ENCODE measurements around the gene ZNF827. TPM values are rescaled to one million over a fixed set of nuclear protein-coding genes. Genes with fewer than 3 reads are reported as not detected.

ZNF827 gene
- total and polyA plus RNA-seq, 2 of the 8 experiments (the other 6 are each of a cell fraction or from before 2014, with no cell fraction given): 25.3 to 26.2 TPM

GRCh38 chr4:145843148-145843547, 95.5 kb downstream of the ZNF827 start:
- Histone ChIP-seq H3K14ac (ENCODE audit: insufficient read length) (no peak overlapping the region), H4K20me1 (replicated peaks in 1 of 2; ENCODE audit: control insufficient read depth in 1 of 2, insufficient read depth in 2 of 2, low read length in 2 of 2) (no peaks in the 10 kb centered on the region), H3K27ac (ENCODE audit: low read depth, low read length) (no peak overlapping the region), H3K9ac (replicated peaks in 1 of 4; ENCODE audit: extremely low read depth in 1 of 4, low read depth in 3 of 4, low read length in 3 of 4) (no peak overlapping the region), H2BK12ac (ENCODE audit: low read depth, low read length) (no peak overlapping the region), H3K4me2 (ENCODE audit: insufficient read depth in 1 of 2, low read depth in 2 of 2, low read length in 2 of 2) (no peak overlapping the region), H4K8ac (ENCODE audit: extremely low read depth, insufficient read depth, low read length) (no peak overlapping the region), H4K5ac (ENCODE audit: insufficient read length, low read depth, low read length) (no peak overlapping the region), H3K23ac (ENCODE audit: insufficient read length) (no peak overlapping the region), H2AK5ac (ENCODE audit: low read depth, low read length) (no peak overlapping the region), H3K79me2 (ENCODE audit: control insufficient read depth in 1 of 2, insufficient read depth in 2 of 2, low read length in 2 of 2) (no peaks in the 10 kb centered on the region; a peak in 1 of 4 replicates), H3K4me1 (replicated peaks in 1 of 4; ENCODE audit: control insufficient read depth in 3 of 4, insufficient read depth in 4 of 4, low read length in 3 of 4) (peaks cover 0 to 15% (median 10%) of the 10 kb centered on the region in 4 experiments; a peak in 4 of 7 replicates), H4K91ac (replicated peaks; ENCODE audit: insufficient read length, low read length) (no peak overlapping the region), H3K9me3 (ENCODE audit: insufficient read depth in 2 of 2, low read depth in 1 of 2, low read length in 1 of 2) (no peaks in the 10 kb centered on the region), H2BK120ac (replicated peaks; ENCODE audit: low read depth, low read length) (no peak overlapping the region), H2AFZ (ENCODE audit: low read length) (no peak overlapping the region), H2BK15ac (ENCODE audit: low read length) (no peak overlapping the region), H3K23me2 (ENCODE audit: low read depth, low read length) (no peaks in the 10 kb centered on the region), H3K4ac (replicated peaks; ENCODE audit: insufficient read length, low read depth, low read length) (no peak overlapping the region), H2BK5ac (ENCODE audit: low read depth, low read length) (no peak overlapping the region), H3K27me3 (replicated peaks in 1 of 4; ENCODE audit: control insufficient read depth in 3 of 4, extremely low read depth in 1 of 4, insufficient read depth in 3 of 4, low read length in 3 of 4) (no peaks in the 10 kb centered on the region), H3K56ac (replicated peaks; ENCODE audit: insufficient read length, low read depth, low read length) (no peak overlapping the region), H3K18ac (ENCODE audit: extremely low read depth, low read length) (no peak overlapping the region), H3K4me3 (ENCODE audit: extremely low read depth in 1 of 4, insufficient read depth in 2 of 4, low read depth in 3 of 4, low read length in 4 of 4) (no peak overlapping the region), H3K79me1 (ENCODE audit: low read depth, low read length) (no peaks in the 10 kb centered on the region), H2BK20ac (ENCODE audit: low read length) (no peak overlapping the region), H3K36me3 (ENCODE audit: control insufficient read depth in 2 of 4, insufficient read depth in 4 of 4, low read length in 3 of 4) (peaks cover 2 to 35% (median 12%) of the 10 kb centered on the region in 4 experiments; a peak in 6 of 8 replicates)
- CTCF ChIA-PET (ENCODE audit: partially characterized antibody): interaction anchor here (0.6 to 1.5 kb wide), 3 partner anchors 8 to 94 kb away, joined by 3 read pairs; no protein-coding TSS in a partner anchor
- POLR2A ChIA-PET (ENCODE audit: partially characterized antibody): interaction anchor here (0.9 to 1.5 kb wide), 3 partner anchors 10 to 15 kb away, joined by 3 to 4 read pairs (median 3); no protein-coding TSS in a partner anchor
- WGBS, 2 experiments (ENCODE audit: extremely low coverage in 1 of 2, insufficient coverage in 1 of 2, insufficient read length in 1 of 2, insufficient replicate concordance in 2 of 2, low coverage in 1 of 2, low lambda C conversion rate in 2 of 2, missing lambda C conversion rate in 1 of 2): 83% methylated on average over 4 of the region's 4 CpGs; no CpG with 5 or more reads in 1 of the 2 experiments
- no peak for FAIRE-seq
- DNase-seq (ENCODE audit: low read depth in 1 of 2, low spot score in 2 of 2): no peak
- TF ChIP-seq SP2 (IDR thresholded peaks at IDR 0.05; ENCODE audit: low read length) (no peak), TEAD4 (IDR thresholded peaks at IDR 0.05; ENCODE audit: low read depth, low read length) (no peak), SIX5 (IDR thresholded peaks at IDR 0.05; ENCODE audit: low read depth, low read length) (no peak), EP300 (IDR thresholded peaks at IDR 0.05; ENCODE audit: borderline replicate concordance in 1 of 2, low read depth in 2 of 2, low read length in 2 of 2) (no peak), RAD21 (IDR thresholded peaks at IDR 0.05 in 1 of 2, conservative IDR thresholded peaks at IDR 0.05 in 1 of 2; ENCODE audit: low read depth in 2 of 2, low read length in 2 of 2) (no peak), RNF2 (IDR thresholded peaks at IDR 0.05; ENCODE audit: borderline replicate concordance, low read depth, low read length, missing control alignments, poor library complexity, severe bottlenecking) (no peak), MAFK (IDR thresholded peaks at IDR 0.05; ENCODE audit: low read depth, low read length) (no peak), PHF8 (conservative IDR thresholded peaks at IDR 0.05; ENCODE audit: low read depth, low read length) (no peak), TCF12 (IDR thresholded peaks at IDR 0.05; ENCODE audit: low read depth, low read length) (no peak), KDM5A (IDR thresholded peaks at IDR 0.05; ENCODE audit: low read length) (no peak), HDAC2 (IDR thresholded peaks at IDR 0.05; ENCODE audit: borderline replicate concordance in 1 of 2, low read depth in 2 of 2, low read length in 2 of 2) (no peak), USF2 (IDR thresholded peaks at IDR 0.05; ENCODE audit: low read length) (no peak)

Data from H1 (cell line).